Heart right ventricle (tissue), 16 donors: ENCODE data around the gene KIAA0513. TPM values are rescaled to one million over a fixed set of nuclear protein-coding genes. Genes with fewer than 3 reads are reported as not detected.
A peak's percentile ranks its signal among the peaks of the same experiment; 100 is the strongest.

Experiments used
- ATAC-seq, 8 donors: fragments of 200-7000 bp; cut with Tn5 transposase; one replicate each; pipeline ENCODE4 v1.9.1; 2020; ENCODE audit warnings: mild to moderate bottlenecking in 8 of 8, moderate library complexity in 8 of 8, moderate number of reproducible peaks in 1 of 8
- DNase-seq, 2 donors: peaks; one replicate each; pipeline ENCODE4 v3.0.0-alpha.2; 2020
- H3K27ac ChIP-seq, 10 donors: fragments of 200-600 bp; sonication (generic) in 2 of 10; one replicate each; pipeline versions ENCODE4 v1.5.0 to v1.8.0; 2020 to 2022; ENCODE audit warnings: mild to moderate bottlenecking in 3 of 10
- H3K27me3 ChIP-seq, 7 donors: fragments of 200-600 bp; one replicate each; pipeline ENCODE4 v1.8.0; 2021 to 2022; ENCODE audit warnings: mild to moderate bottlenecking in 2 of 7
- H3K36me3 ChIP-seq, 9 donors: fragments of 200-600 bp; sonication (generic) in 1 of 9; one replicate each; pipeline versions ENCODE4 v1.5.0 to v1.8.0; 2020 to 2022; ENCODE audit warnings: mild to moderate bottlenecking in 2 of 9
- H3K4me1 ChIP-seq, 9 donors: fragments of 200-600 bp; sonication (generic) in 1 of 9; one replicate each; pipeline versions ENCODE4 v1.5.0 to v1.8.0; 2020 to 2022; ENCODE audit warnings: mild to moderate bottlenecking in 4 of 9
- H3K4me3 ChIP-seq, 10 donors: fragments of 200-600 bp; sonication (generic) in 2 of 10; one replicate each; pipeline versions ENCODE4 v1.5.0 to v1.8.0; 2020 to 2022; ENCODE audit warnings: mild to moderate bottlenecking in 7 of 10, moderate library complexity in 2 of 10
- H3K9me3 ChIP-seq, 11 donors: fragments of 200-600 bp in 10 of 11; sonication (generic) in 2 of 11; one replicate each; pipeline versions ENCODE4 v1.5.0 to v1.8.0; 2013 to 2022; ENCODE audit warnings: mild to moderate bottlenecking in 2 of 11, control low read depth in 1 of 11, moderate library complexity in 1 of 11
- CTCF ChIP-seq, 9 donors: fragments of 200-600 bp; sonication (generic) in 2 of 9; IDR thresholded peaks; one replicate each; pipeline versions ENCODE4 v1.5.0 to v1.8.0; 2021 to 2022; ENCODE audit warnings: antibody characterized with exemption in 9 of 9, mild to moderate bottlenecking in 5 of 9, moderate library complexity in 1 of 9
- WGBS, 2 donors: extraction: QIAGEN DNeasy Blood & Tissue Kit; methylation state at CpG; one replicate each; pipeline ENCODE4 v1.1.7; 2013; ENCODE audit warnings: inconsistent platforms in 1 of 2; 5-methylcytosine and 5-hydroxymethylcytosine counted together
- intact Hi-C, 10 donors: fragments of 100-400 bp; cut with DNase I; formaldehyde crosslinking; loops; one replicate each; pipeline versions ENCODE4 v1.11.1 to v1.14.2; 2022
- polyA plus RNA-seq, 2 donors: library from polyadenylated mRNA; stranded (reverse); fragments of 200-250 nt; gene quantifications; one replicate each; pipeline ENCODE4 v1.2.3, GENCODE V29; 2013
- total RNA-seq, 10 donors: library from RNA; stranded (reverse); fragmentation: NEBNext Ultra II Directional in 3 of 10; extraction: Animal tissue kit (Norgen Biotek cat#: 25700) in 3 of 10; gene quantifications; one replicate each; pipeline versions ENCODE4 v1.2.1 to v1.2.4, GENCODE V29; 2021 to 2023
- donor health status: Arrhythmogenic right ventricular cardiomyopathy.
- donor health status: ischemic (EF 13 %, LVEDD 7.1; RV severe dilation, severe dysfunction).
- donor health status: healthy with polysubstance abuse.
- donor health status: DM: no; HTN: yes; CAD: no.
- donor health status: DM: no; HTN: no; CAD: no.
- donor health status: ischemic (EF 25% LVEDD 6.9; RV normal size, moderate dysfunction).
- donor health status: ischemic (EF 25% LVEDD 5.7; RV mildly dilated, moderate dysfunction).
- donor health status: healthy.
- donor health status: DM: yes; HTN: yes; CAD: no.
- donor health status: Ischemic cardiomyopathy.
- donor health status: ischemic (EF 35%, LVEDD 5.7; RV mildly dilated, moderate dysfunction).
- donor health status: nonischemic (EF 11% LVEDD 7.7; RV severe dilation, severe dysfunction).
- donor health status: DM: yes; HTN: yes; CAD: no.
- donor health status: PGD.
- donor health status: ischemic (EF 29% LVEDD 5.4; RV normal size, mild dysfunction).
- donor health status: nonischemic (EF 23%, LVEDD 6.1; RV moderate dilation, normal function).

KIAA0513 gene
- total and polyA plus RNA-seq, 12 donors, result 2.4 to 10.9 (median 8.3) TPM

GRCh38 chr16:85011846-85012284, 15.7 kb upstream of the KIAA0513 start:
- Histone ChIP-seq H3K4me3 (peak overlapping the region; percentile 65 to 98 (median 86)), H3K27ac (peak overlapping the region; percentile 89 to 99 (median 98)), H3K9me3 (no peaks in the 10 kb centered on the region), H3K36me3 (no peaks in the 10 kb centered on the region), H3K4me1 (peaks cover 0 to 74% (median 32%) of the 10 kb centered on the region in 9 donors), H3K27me3 (no peaks in the 10 kb centered on the region)
- no peak for DNase-seq
- peak in 1 of 9 donors; percentile 2 for TF ChIP-seq CTCF (IDR thresholded peaks at IDR 0.05)
- 11% methylated on average over 17 of the region's 17 CpGs for WGBS, 2 donors
- intact Hi-C loops, result loop anchor here in 3 of 10 donors (2.0 to 10.0 kb wide), 3 partner anchors 15 to 75 kb away; partner anchors contain the start of gene KIAA0513 (in 1 of the 3)
- ATAC-seq, result peak in 7 of 8 donors; percentile 18 to 66 (median 51)

- H3K4me3 ChIP-seq, result no peak overlapping the region
- no peak overlapping the region for H3K27ac ChIP-seq
- no peak for TF ChIP-seq CTCF (IDR thresholded peaks at IDR 0.05)
- intact Hi-C loops, result loop anchor here in 2 of 10 donors (10.0 kb wide), 1 partner anchor 70 kb away; no protein-coding TSS in a partner anchor
- H3K27me3 ChIP-seq, result no peaks in the 10 kb centered on the region
- H3K9me3 ChIP-seq, result no peaks in the 10 kb centered on the region
- 82 to 86% methylated on average over 2 of the region's 2 CpGs for WGBS, 2 donors
- ATAC-seq (no peak), DNase-seq (no peak)
- no peaks in the 10 kb centered on the region for H3K36me3 ChIP-seq
- peaks cover 0 to 63% (median 20%) of the 10 kb centered on the region in 9 donors for H3K4me1 ChIP-seq
Measured at GRCh38 chr16:85014311-85014710, 13.3 kb upstream of the KIAA0513 start.

GRCh38 chr16:85015481-85016187, 12.0 kb upstream of the KIAA0513 start:
- 95 to 96% methylated on average over 5 of the region's 5 CpGs for WGBS, 2 donors

More at GRCh38 chr16:85015481-85016187, 12.0 kb upstream of the KIAA0513 start:
- no peak overlapping the region for H3K27ac ChIP-seq
- intact Hi-C loops, result loop anchor here in 2 of 10 donors (10.0 kb wide), 1 partner anchor 69 kb away; no protein-coding TSS in a partner anchor
- DNase-seq (no peak), ATAC-seq (no peak)
- H3K27me3 ChIP-seq, result no peaks in the 10 kb centered on the region
- TF ChIP-seq CTCF (IDR thresholded peaks at IDR 0.05), result no peak
- no peaks in the 10 kb centered on the region for H3K36me3 ChIP-seq
- H3K9me3 ChIP-seq, result no peaks in the 10 kb centered on the region
- H3K4me3 ChIP-seq, result no peak overlapping the region
- H3K4me1 ChIP-seq, result peaks cover 4 to 50% (median 12%) of the 10 kb centered on the region in 9 donors
